Right renal cortex interstitium (tissue), 3 donors: ENCODE data around the gene ARHGEF17. TPM values are rescaled to one million over a fixed set of nuclear protein-coding genes. Genes with fewer than 3 reads are reported as not detected.
"Not testable (repeated sequence)": the region's sequence is repeated elsewhere in the genome, so short reads cannot be mapped to it uniquely, and the experiment has no call there.

Experiments
- DNase-seq, 3 donors: peaks; one replicate each; pipeline ENCODE4 v3.0.0-alpha.2; 2013; ENCODE audit warnings: low read depth in 3 of 3, low spot score in 2 of 3
- polyA plus RNA-seq, 3 donors: library from polyadenylated mRNA; unstranded; fragments of 120-200 nt; gene quantifications; one replicate each; pipeline ENCODE4 v1.2.1, GENCODE V29; 2013; ENCODE audit not compliant: insufficient read length in 3 of 3

ARHGEF17 gene, protein sequence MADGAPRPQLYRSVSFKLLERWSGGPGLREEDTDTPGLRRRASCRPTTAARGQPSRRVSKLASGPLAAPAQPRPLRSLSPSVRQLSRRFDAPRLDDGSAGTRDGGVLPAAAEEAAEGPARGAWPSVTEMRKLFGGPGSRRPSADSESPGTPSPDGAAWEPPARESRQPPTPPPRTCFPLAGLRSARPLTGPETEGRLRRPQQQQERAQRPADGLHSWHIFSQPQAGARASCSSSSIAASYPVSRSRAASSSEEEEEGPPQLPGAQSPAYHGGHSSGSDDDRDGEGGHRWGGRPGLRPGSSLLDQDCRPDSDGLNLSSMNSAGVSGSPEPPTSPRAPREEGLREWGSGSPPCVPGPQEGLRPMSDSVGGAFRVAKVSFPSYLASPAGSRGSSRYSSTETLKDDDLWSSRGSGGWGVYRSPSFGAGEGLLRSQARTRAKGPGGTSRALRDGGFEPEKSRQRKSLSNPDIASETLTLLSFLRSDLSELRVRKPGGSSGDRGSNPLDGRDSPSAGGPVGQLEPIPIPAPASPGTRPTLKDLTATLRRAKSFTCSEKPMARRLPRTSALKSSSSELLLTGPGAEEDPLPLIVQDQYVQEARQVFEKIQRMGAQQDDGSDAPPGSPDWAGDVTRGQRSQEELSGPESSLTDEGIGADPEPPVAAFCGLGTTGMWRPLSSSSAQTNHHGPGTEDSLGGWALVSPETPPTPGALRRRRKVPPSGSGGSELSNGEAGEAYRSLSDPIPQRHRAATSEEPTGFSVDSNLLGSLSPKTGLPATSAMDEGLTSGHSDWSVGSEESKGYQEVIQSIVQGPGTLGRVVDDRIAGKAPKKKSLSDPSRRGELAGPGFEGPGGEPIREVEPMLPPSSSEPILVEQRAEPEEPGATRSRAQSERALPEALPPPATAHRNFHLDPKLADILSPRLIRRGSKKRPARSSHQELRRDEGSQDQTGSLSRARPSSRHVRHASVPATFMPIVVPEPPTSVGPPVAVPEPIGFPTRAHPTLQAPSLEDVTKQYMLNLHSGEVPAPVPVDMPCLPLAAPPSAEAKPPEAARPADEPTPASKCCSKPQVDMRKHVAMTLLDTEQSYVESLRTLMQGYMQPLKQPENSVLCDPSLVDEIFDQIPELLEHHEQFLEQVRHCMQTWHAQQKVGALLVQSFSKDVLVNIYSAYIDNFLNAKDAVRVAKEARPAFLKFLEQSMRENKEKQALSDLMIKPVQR (N-terminal part only)
- 10 to 100 TPM; 70.2 to 73.5 (median 71.0) TPM for polyA plus RNA-seq

DNA sequence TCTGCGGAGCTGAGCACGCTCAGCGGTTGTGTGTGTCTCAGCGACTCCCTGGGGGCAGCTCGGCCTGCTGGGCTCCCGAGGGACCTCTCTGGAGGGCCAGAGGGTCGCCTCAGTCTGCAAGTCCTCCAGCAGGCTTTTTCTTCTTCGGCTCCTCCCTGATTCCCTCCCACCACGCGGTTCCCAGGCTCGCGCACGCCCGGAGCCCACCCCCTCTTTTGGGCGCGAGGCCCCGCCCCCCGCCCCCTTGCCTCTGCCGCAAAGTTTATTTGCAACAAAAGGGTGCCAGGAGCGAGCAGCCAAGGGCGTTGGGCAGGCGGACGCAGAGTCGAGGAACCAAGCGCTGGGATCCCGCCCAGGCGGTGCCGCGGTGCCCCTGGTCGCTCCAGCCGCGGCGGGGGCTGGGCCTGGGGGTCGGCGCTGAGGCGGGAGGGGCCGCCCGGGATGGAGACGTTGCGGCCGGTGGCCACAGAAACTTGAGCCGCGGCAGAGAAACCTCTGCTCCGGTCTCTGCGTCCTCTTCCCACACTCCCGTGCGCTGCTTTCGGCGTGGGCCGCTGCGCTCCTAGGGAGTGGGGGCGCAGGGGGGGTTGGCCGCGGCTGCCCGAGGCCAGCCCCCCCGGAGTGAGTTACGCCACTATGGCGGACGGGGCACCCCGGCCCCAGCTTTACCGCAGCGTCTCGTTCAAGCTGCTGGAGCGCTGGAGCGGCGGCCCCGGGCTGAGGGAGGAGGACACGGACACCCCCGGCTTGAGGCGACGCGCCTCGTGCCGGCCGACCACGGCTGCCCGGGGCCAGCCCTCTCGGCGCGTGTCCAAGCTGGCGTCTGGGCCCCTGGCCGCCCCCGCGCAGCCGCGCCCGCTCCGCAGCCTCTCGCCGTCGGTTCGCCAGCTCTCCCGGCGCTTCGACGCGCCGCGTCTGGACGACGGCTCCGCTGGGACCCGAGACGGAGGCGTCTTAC lies at the start of gene ARHGEF17:
Gene ARHGEF17, plus strand, starts transcription at position 274 of the 958 bp plus-strand sequence. Its CDS starts 363 bp downstream, at position 637.
- no peak for DNase-seq

DNA sequence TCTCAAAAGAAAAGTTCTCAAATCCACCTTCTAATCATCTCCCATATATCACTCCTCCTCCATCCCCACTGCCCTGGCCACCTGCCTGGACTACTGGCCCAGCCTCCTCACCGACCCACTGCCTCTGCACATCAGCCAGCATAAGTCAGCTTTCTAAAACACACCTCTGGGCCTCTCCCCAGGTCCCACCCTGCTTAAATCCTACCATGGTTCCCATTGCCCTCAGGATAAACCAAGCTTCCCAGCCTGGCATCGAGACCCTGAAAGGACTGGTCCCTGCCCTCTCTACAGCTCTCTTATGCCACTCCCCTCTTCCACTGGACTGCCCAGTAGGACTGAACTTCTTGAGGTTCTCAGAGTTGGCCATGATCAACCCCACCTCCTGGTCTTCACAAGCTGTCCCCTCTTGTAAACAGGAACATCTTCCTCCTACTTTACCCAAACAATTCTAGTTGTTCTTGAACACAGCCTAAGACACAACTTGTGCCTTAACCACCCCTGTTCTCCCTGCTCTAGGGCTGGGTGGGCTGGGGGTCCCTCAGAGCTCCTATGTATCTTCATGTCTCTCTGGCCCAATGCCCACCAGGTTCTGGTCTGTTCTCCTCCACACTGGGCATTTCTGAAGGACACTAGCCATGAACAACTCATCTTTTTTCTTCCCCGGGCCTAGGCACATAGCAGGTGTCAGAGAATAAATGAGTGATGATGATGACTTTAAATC lies 48.5 kb upstream of the ARHGEF17 start:
- DNase-seq = no peak

DNA sequence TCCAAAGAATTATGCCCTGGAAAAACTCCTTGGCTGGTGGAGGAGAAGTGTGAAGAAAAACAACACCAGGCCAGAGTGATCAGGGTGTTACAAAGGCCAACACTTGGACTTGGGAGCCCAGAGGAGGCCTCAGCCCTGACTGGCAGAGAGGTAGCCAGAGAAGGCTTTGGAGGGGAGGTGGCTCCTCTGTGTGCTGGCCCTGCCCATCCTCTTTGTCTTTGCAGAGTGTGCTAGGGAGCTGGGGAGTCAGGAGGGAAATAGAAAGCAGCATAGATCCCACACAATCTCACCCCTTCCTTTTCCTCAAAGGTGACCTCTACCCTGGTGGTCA lies 48.0 kb upstream of the ARHGEF17 start:
- DNase-seq = no peak

DNA sequence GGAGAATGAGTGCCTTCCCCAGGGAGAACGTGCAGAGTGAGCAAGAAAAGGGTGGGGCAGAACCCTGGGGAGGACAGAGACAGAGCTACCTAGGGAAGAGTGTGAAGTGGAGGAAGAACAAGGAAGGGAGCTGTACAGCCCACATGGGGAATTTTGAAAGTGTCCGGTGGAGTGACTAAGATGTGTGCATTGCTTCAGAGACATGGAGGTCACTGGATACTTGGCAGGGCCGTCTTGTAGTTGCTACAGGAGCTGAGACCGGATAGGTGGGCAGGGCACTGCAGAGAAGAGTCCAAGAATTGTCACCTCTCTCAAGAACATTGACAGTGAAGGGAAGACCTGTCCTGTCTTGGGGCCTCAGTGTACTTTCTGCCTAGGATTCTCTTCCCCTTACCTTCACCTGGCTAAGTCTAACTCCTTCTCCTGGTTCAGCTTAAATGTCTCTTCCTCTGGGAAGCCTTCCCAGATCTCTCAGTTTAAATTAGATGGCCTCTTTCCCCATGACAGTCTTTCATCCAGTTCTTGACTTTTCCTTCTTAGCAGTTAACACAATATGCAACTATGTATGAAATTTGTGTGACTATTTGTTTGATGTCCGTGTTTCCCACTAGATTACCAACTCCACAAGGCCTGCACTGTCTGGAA lies 45.1 kb upstream of the ARHGEF17 start:
- no peak for DNase-seq

DNA sequence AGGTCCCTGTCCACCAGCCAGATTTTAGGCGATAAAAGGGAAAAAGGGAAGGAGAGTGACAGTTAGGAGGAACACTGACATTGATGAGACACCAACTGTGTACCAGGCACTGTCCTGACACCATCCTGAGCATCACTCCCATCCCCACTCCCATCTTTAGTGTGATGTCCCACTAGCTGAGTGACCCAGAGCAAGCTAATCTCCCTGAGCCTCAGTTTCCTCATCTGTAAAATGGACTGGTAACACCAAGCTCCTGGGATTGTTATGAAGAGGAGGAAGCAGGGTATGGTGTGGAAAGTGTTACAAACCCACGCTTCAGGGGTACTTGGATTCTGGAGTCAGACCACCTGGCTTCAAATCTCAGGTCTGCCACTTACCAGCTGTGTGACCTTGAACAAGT lies 44.4 kb upstream of the ARHGEF17 start:
- no peak for DNase-seq

DNA sequence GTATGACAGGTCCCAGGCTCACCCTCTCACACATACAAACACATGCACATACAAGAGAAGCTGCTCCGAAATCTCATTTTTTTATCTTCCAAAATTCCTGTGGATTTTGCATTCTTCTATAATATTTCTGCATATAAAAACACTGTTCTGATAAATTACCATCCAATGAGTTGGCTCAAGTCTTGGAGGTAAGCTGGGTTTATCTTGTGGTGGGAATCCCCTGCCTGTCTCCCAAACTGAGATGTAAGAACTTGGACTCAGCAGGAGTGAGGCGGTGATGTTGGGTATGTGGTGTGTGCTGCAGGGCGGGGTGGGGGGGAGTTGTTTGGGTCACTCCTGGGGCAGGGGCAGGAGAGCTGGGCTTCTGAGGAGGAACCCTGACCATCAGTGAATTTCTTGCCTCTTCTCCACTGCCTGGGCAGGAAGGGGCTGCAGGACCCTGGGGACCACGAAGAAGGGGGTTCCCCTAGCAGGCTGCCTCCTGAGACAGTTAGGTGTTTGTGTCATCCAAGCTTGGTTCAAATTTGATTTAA lies 42.7 kb upstream of the ARHGEF17 start:
- no peak for DNase-seq

DNA sequence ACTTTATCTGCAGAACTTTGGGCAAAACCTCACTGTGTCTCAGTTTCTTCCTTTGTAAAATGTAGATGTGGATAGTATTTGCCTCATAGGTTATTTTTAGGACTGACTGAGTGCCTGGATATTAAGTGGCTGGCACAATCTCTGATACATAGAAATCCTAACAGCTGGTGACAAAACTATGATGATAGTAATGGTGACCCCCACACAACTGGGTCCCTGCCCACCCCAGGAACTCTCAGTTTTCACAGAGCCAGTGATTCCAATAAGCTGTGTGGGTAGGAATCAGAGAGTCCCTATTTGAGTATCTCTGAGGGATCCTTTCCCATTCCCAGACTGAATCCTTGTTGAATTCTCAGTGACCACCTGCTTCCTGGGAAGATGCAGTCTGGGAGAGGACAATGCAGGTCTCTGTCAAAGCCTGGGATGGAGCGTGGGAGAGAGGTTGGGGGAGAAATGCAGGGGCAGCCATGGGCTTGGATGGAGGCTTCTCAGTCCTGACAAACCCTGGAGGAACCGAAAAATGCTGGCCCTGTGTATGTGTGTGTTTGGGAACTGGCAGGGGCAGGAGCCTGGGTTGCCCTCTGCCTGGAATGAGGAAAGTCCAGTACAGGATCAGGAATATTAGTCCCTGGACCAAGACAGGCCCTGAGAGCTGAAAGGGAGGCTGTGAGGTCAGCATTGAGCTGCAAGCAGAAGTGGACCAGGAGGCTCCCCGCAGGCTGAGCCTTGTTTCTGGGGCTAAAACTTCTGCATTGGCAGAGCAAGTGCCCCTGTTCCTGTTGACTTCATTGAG lies 42.0 kb upstream of the ARHGEF17 start:
- no peak for DNase-seq

DNA sequence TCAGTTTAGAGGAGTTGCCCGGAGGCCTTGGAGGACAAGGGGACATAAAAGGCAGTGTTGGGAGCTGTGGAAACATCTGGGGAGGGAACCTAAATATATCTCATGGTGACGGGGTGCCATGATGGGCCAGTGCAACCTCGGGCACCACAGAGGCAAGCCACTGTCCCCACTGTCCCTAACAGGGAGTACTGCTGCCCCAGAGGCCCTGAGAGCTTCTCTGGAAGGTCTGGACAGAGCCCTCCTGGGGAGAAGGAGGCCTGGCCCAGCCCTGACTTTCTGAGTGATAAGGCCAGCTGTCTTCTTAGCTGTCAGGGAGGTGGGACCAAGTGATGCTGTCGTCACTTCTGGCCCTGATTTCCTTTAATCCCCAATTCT lies 41.4 kb upstream of the ARHGEF17 start:
- DNase-seq = no peak

DNA sequence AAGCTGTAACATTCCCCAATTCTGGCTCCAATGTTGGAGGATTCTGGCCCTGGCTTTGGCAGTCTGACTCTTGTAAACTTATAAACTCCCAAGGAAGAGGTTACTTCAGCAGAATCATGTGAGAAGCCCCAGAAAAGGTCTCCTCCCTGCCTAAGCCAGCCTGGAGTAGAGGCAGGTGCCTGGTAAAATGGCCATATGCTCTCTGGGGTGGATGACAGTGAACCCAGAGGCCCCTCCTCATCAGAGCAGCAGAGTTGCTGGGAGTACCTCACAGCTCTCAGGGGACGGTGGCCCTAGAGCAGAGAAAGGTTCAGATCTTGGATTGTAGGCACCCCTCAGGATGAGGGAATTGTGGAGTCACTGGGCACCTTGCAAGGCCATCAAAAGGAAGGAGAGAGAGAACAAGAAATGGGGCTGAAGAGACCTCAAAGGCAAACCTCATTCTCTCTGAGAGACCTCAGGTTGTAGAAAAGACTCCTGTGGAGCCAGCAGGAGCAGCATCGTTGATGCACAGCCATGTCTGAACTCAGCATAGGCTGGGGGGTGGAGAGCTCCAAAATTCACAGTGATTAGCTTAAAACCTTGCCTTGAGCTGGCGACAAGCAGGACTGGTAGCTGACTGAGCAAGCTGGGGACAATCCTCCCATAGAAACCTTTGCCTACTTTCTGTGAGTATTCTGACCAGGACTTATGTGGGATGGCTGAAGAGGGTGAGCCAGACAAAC lies 40.8 kb upstream of the ARHGEF17 start:
- no peak for DNase-seq

DNA sequence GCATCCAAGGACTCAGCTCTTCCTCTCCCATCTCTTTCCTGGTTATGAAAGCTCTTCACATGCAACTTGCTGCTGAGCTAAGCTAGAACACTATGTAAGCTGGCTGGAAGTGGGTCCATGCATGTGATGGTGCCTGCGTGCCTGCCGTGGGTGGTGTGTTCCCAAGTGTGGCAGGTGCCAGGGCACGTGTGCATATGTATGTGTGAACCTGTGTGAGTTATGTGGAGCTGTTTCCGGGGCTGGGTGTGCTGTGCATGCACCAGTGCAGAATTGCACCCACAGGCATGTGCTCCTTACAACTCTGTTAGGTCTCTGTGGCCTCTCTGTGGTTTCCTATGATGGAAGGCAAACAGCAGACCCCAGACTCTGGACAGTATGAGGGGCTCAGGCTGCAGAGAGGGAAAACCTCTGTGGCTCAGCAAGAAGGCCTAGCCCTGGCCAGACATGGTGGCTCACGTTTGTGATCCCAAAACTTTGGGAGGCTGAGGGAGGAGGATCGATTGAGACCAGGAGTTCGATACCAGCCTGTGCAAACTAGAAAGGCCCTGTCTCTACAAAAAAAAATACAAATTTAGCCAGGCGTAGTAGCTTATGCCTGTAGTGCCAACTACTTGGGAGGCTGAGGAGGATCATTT lies 40.1 kb upstream of the ARHGEF17 start:
- DNase-seq = no peak

DNA sequence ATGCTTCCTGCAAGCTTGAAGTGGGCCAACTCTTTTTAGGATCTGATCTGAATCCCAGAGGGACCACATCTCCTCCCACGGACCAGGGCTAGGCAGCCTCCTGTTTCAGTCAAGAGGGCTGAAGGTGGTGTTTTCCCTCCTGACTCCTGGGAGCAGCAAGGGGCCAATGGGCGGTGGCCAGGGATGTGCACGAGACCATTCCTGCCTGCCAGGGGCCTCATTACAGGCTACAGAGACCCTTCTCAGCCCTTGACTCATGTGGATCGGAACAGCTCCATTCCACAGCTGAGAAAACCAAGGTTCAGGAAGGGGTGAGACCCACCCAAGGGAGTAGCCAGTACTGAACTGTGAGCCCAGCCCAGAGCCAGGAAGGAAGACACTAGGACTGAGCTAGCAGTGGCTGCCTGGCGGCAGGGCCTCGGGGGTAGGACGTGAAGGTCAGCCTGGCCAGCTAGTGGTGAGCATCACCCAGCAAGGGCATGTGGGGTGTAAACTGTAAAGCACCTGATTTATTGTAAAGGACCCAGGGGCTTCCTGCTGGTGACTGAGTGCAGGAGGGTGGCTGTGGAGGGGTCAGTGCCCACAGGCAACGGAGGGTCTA lies 39.3 kb upstream of the ARHGEF17 start:
- DNase-seq = no peak

DNA sequence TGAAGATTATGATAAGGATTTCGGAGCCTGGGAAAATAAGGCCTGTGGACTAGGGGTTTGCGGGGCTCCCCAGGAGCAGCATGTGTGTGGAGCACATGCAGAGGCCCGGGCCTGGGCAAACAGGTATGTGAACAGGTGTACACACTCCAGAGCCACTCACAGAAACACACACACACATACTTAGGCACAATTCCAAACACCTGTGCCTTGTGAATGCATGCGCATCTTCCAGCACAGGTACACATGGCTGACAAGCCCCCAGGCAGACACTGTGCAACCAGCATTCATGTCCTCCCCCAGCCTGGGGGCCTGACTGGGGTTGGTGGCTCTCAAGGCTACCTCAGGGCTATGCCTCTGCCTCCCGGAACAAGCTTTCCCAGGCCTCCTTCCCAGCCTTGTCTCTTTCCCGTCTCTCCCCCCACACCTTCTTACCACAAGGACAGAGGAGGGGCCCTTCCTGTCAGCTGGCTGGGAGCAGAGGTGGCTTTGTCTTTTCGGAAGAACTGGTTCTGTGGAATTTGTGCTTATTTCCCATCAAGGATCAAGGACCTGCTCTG lies 38.5 kb upstream of the ARHGEF17 start:
- DNase-seq = no peak

DNA sequence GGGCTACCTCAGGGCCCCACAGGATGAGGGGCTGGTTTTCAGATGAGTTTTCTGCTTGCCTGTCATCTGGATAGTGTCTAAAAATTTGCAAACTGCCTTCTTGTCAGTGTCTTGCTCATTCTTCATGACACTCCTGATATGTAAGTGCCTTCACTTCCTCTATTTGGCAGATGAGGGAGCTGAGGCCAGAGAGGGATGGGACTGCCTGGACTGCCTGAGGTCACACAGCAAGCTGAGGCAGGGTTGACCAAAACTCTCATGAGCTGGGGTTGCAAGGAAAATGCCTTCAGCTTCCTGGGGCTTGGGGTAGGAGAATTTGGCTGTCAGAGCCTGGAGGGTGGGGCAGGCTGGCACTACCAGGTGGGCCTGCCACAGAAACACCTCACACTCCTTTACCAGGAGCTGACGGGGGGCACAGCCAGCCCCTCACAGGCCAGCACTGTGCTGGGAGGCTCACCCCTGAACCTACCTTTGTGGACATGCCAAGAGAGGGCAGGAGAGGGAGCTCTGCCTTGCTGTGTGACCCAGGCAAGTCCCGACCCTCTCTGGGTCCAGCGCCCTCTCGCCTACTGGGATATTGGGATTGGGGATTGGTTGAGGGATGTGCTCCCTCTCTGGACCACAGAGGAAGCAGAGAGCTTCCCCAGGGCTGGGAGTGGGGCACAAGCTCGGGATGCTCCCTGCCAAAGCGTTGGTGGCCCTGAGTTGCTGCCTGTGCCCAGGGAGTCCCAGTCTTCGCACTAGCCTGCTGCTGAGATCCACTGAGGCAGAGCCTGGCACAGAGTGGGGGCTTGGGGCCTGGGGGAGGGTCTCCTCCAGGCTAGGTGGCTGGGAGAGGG lies 37.8 kb upstream of the ARHGEF17 start:
- no peak for DNase-seq

DNA sequence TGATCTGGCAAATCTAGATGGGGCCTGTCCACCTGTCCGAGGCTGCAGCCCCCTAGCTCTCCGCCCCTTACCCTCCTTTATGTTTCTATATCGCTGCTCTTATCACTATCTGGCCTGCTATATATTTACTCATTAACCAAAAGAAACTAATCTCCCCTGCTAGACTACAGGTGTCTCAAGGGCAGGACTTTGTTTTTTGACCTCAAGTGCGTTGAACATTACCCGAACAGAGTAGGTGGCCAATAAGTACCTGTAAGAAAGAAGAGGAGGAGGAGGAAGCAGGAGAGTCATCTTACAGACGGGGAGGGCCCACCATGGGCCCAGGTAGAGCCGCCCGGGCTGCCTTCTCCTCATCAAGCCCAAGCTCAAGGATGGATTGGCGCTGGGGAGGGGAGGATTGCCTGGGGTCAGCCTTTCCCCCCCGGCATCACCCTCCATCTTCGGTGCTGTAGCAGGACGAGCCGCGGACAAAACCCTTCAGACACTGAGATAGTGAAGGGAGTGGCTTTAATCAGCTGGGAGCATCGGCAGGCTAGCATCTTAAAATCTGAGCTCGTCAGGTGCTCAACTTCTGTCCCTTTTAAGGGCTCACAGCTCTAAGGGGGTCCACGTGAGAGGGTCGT lies 37.1 kb upstream of the ARHGEF17 start:
- DNase-seq = no peak

DNA sequence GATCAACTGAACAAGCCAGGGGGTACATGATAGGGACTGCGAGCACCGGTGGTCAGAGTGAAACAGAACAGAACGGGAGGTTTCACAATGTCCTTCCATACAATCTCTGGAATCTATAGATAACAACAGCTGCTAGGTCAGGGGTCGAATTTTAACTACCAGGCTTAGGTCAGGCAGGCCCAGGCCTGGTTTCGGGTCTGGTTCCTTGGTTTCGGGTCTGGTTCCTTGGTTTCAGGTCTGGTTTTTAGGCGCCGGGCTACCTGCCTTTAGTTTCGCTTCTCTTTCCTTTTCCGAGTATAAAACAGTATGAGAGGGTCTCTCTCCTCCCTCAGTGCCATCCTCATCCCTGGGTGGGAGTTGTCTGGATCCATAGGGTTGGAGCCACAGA lies 36.6 kb upstream of the ARHGEF17 start:
- not testable (repeated sequence) for DNase-seq
